ENCODE measurements around the gene TRPM2.

Gene TRPM2

GRCh38 chr21:44462086-44462833 lies 108.8 kb downstream of the TRPM2 start:
- DNase-seq (ENCODE audit: low read depth in 2 of 2): no peak

GRCh38 chr21:44462834-44463200 lies 109.4 kb downstream of the TRPM2 start:
- no peak for DNase-seq (ENCODE audit: low read depth in 2 of 2)

GRCh38 chr21:44463724-44464123 lies 110.3 kb downstream of the TRPM2 start:
- no peak for DNase-seq (ENCODE audit: low read depth in 2 of 2)

- no peak for DNase-seq (ENCODE audit: low read depth in 2 of 2)
Measured at GRCh38 chr21:44464351-44464750, 110.9 kb downstream of the TRPM2 start.

DNA sequence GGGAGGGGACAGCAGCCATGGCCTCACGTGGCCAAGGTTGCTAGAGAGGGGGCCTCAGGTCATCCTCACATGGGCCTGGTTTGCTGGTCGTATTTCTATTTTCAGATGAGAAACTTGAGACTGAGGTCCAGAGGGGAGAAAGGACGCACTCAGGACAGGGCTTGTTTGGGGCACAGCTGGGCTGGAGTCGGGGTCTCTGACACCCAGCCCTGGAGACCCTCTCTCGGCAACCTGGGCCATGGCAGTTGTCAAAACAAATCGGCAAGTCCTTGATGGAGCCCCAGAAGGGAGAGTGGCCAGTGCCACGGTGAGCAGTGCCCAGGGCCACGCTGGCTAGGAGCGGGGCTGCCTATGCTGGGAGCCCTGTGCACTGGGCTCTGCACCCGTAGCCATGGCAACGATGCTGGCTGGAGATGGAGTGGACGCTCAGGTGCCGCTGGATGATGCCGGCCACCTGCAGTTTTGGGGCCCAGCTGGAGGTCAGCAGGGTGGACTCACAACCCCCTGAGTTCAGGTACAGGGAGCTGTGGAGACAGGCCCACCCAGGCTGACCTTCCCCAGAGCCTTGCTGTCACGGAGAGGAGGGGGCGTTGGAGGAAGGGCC lies 113.0 kb downstream of the TRPM2 start:
- no peak for DNase-seq (ENCODE audit: low read depth in 2 of 2)

- no peak for DNase-seq (ENCODE audit: low read depth in 2 of 2)
Measured at GRCh38 chr21:44466996-44467858, 113.8 kb downstream of the TRPM2 start.

GRCh38 chr21:44467859-44468195 lies 114.4 kb downstream of the TRPM2 start:
- no peak for DNase-seq (ENCODE audit: low read depth in 2 of 2)

DNA sequence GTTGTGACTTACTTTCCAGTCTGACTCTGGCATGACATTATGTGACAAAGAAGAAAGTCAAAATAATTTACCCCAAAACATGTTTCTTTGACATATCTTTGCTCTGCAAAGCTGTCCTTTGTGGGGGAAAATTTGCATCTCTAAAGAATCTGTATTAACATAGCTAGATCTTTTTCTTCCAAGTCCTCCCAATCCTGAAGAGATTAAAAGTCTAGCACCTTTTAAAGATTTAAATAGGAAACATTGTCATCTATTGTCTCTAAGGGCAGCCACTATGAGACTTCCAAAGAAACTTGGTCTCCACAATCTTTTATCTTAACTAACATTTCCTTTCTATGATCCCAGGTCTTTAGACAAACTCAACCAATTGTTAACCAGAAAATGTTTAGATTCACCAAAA lies 117.9 kb downstream of the TRPM2 start:
- no peak for DNase-seq (ENCODE audit: low read depth in 2 of 2)

GRCh38 chr21:44471996-44472395 lies 118.6 kb downstream of the TRPM2 start:
- DNase-seq (ENCODE audit: low read depth in 2 of 2): no peak

- DNase-seq (ENCODE audit: low read depth in 2 of 2): no peak
Measured at GRCh38 chr21:44473915-44474555, 120.6 kb downstream of the TRPM2 start.

GRCh38 chr21:44475266-44475845 lies 121.9 kb downstream of the TRPM2 start:
- DNase-seq (ENCODE audit: low read depth in 2 of 2): no peak

DNA sequence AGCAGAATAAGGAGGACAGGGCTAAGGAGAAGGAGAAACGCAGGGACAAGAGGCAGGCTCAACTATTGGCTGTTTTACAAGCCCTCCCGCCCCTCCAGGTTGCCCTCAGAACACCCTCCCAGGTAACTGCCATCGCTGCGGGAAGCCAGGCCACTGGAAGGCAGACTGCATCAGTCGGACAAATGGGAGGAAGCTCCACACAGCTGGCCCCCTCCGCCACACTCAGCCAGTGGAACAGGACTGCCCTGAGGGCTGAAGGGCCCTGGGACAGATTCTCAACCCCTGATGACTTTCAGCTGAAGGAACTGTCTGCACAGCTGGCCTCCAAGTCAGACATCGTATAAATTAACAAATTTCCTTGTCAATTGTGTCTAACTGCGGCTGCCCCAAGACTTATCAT lies 123.7 kb downstream of the TRPM2 start:
- DNase-seq (ENCODE audit: low read depth in 2 of 2): no peak

- DNase-seq (ENCODE audit: low read depth in 2 of 2): no peak
Measured at GRCh38 chr21:44477712-44478111, 124.3 kb downstream of the TRPM2 start.

DNA sequence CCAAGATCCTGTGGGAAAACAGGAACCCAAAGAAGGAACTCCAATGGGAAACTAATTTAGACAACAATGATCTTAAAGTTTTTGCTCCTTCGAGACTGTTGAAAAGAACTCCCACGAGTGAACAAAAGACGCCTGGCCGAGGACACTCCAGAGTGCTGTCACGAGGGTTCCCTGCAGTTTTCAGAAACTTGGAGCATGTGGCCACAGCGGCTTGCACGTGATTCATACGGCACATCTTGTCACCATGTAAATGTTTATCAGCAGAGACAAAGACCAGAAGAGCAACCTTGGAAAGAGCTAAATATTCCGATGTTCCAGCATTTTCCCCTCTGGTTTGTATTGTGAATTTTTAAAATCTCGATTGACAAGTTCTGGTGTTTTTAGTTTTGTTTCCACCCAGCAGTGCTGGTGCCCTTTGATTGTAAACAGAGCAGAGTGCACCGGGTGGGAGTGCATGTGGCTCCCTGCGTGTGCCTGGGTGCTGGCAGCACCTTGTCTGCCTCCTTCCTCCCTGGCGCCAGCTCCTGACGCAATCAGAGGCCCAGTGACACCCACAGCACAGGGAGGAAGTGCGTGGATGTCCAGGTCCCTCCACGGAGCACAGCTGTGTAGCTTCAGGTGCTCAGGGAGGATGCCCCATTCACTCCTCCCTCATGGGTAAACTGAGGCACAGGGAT lies 124.8 kb downstream of the TRPM2 start:
- no peak for DNase-seq (ENCODE audit: low read depth in 2 of 2)

- DNase-seq (ENCODE audit: low read depth in 2 of 2): no peak
Measured at GRCh38 chr21:44478801-44479167, 125.4 kb downstream of the TRPM2 start.

DNA sequence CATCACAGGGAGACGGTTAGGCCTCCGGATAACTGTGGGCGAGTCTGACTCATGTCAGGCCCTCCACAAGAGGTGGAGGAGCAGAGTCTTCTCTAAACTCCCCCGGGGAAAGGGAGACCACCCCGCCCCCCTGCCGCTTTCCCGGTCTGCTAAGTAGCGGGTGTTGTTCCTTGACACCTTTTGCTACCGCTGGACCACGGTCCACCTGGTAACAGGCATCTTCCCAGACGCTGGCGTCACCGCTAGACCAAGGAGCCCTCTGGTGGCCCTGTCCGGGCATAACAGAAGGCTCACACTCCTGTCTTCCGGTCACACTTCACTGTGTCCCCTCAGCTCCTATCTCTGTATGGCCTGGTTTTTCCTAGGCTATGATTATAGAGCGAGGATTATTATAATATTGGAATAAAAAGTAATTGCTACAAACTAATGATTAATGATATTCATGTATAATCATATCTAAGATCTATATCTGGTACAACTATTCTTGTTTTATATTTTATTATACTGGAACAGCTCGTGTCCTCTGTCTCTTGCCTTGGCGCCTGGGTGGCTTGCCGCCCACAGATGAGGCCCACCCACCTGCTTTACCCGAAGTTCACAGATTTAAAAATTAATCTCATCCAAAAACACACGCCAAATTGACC lies 126.3 kb downstream of the TRPM2 start:
- peak; percentile 20 to 23 for DNase-seq (ENCODE audit: low read depth in 2 of 2)

DNA sequence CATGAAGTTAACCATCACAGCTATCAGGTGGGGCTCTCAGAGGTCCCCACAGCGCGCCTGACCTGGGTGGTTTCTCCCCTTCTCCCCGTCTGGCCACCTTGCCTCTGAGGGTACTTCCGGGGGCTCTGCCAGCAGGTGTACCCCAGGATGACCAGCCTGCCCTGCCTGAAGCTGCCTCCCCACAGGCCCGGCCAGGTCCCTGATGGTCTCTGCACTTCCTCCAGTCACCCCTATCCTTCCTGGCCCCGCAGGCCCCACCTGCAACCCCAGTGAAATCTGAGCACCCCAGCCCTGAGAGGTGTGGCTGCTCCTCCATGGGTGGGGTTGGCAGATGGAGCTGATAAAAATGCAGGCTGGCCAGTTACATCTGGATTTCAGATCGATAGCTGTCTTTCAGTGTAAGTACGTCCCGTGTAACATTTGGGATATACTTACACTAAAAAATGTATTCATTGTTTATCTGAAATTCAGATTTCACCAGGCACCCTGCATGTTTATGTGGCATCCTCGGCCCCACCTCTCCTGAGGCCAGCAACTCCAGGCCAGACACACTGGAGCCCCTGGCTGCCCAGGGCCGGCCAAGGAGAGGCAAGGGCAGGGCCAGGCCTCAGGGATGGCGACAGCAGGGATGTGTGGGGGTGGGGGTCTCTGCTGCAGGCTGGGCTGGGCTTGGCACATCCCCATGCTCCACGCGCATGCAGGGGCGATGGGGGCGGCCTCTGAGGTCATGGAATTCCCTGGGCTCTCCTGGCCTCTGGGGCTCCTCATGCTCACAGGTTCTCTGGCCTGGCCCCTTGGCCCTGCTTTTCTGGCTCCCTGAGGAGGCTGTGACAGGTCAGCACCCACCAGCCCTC lies 127.0 kb downstream of the TRPM2 start:
- DNase-seq (ENCODE audit: low read depth in 2 of 2): no peak

DNA sequence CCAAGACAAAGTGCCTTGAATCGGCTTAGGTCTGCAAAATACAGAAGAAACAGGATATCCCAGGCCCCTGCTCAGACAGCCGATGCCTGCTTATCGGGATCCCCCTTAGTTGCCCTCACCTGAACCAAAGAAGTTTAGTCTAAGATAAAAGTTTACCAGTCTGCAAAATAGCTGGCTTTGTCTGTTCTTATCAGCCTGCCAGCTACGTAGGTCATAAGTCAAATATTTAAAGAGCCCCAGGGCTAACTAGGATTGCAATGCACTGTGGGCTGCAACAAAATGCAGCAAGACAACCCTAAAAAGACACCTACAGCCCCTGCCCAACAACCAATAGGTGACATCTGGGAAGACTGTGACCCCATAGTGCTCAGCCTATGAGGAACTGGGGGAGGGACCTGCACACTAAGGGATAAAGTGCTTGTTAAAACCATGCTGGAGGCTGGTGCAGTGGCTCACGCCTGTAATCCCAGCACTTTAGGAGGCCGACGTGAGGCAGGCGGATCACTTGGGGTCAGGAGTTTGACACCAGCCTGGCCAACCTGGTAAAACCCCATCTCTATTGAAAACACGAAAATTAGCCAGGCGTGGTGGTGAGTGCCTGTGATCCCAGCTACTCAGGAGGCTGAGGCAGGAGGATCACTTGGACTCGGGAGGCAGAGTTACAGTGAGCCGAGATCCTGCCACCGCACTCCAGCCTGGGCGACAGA lies 129.3 kb downstream of the TRPM2 start:
- no peak for DNase-seq (ENCODE audit: low read depth in 2 of 2)
